GM21529 (cell line): ENCODE results near the gene PARD3B.

Experiments
- ATAC-seq: cut with Tn5 transposase; IDR thresholded peaks from one replicate; pipeline ENCODE4 v1.9.1; 2021; ENCODE audit not compliant: unreplicated experiment

The PARD3B gene

DNA sequence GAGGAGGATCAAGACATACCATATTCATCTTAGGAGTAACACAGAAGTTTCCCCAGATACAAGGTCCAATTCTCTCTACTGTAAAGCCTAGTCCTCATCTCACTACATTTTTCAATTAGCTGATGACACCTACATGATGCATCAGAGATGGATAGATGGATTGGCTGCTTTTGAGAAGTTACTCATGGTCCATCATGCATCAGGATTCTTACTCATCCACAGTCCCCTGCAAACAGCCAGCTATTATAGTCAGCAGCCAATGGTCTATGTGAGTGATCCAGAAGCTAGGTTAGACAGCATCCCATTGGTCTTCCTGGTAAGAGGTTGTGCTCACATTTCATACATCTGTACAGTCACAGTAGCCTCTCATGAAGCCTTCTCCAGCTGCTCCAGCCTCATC lies 982.5 kb downstream of the PARD3B start:
- no peak for ATAC-seq

DNA sequence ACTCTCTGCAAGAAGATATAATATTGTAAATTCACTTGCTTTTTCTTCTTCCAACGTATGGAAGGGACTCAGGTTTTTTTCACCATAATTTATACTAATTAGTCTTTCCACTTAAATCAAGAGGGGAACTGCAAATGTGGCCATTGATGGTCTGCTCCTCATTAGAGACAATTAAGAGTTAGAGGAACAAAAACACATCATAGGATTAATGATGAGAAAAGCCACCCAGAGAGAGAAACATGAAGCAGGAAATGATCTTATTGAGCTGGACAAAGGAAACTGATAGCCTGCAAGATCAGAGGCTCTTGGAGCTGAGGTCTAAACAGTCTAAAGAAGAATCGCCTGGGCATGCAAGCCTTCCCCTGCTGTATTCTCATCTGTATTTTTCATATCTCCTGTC lies 985.8 kb downstream of the PARD3B start:
- ATAC-seq: no peak

GRCh38 chr2:205531489-205532148 lies 986.3 kb downstream of the PARD3B start:
- ATAC-seq: no peak

- ATAC-seq: no peak
Observed at GRCh38 chr2:205535001-205535400, 989.7 kb downstream of the PARD3B start.

GRCh38 chr2:205539603-205540002 lies 994.3 kb downstream of the PARD3B start:
- no peak for ATAC-seq

- no peak for ATAC-seq
Observed at GRCh38 chr2:205540036-205540435, 994.8 kb downstream of the PARD3B start.

DNA sequence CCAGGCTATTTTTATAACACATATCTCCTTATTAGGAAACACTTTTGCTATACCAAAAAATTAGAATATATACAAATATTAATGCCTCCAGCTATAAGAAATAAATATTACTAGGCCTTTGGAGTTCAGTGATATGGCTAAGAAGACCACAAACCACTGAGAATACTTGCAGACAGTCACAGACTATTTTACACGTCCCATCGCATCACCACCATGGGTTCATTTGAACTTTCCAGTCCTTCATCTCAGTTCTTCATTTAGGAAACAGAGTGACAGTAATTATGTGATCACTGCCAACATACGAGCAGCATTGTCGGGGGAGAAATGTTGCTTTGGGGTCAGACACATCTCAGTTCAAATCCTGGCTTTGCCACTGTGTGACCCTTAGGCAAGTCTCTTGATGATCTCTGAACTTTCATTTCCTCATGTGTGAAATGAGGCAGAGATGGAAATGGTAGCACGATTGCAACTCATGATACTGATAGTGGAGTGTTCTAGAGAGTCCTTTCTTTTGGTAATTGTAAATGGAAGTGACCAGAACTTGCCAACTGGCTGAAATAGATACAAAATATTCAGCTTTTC lies 998.1 kb downstream of the PARD3B start:
- ATAC-seq: no peak

DNA sequence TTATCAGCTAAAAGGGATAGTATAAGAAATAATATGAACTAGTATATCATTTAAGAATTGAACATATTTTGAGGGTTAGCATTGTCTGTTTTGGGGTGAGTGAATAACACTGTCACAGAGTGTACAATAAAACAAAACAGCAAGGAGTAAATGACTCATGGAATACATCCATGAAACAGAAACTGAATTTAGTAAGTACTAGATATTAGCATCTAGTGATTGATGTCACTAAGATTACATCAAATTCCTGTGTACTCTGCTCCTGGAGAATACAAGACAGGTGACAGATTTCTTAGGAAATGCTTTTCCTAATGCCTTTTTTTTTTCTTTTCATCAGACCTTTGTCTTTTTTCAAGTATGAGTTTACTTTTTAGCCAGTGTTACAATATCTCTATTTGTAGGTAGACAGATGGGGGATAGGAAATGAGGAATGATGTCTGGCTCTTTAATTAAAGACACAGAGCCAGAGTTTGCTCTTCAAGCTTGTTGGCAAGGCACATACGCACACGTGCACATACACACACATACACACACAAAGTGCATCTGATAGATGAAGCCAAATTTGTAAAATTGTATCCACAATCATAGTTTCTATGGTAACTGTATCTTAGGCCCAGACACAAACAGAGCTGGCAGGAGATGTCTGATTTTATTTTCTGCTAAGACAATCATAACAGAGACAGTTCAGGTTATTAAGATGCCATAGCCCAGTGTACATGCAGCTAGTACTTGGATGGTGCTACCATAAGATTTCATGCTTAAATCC lies 998.8 kb downstream of the PARD3B start:
- ATAC-seq: no peak

- ATAC-seq: no peak
Observed at GRCh38 chr2:205545971-205546816, 1000.9 kb downstream of the PARD3B start.

DNA sequence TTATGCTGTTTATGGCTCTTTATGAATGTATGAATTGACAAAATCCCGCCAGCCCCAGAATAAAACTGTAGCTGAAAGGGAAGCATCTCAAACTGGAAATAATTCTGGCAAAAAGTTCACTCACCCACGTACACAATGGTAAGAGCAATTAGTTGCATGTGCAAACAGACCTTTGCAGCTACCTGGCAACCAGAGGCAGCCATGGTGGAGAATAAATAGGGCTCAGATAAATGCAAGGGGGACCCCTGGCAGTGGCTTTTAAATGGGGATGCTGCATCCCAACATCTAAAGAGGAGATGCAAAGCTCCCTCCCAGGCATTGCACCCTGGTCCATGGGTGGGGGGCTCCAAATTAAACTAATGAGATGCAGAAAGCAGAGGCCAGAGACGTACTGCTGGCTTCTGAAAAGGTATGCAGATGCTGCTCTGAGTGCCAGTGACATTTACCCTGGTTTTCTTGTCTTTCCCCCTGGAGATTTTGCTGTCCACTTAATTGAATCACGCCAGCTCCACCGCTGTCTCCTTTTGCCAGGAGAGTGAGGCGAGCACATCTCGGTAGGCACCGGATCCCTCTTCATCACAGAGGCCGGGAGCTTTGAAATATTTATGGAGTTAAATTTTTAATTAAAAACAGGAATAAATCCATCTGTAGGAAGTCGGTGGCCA lies 1010.4 kb downstream of the PARD3B start:
- no peak for ATAC-seq

GRCh38 chr2:205556357-205556756 lies 1011.1 kb downstream of the PARD3B start:
- no peak for ATAC-seq

- no peak for ATAC-seq
Observed at GRCh38 chr2:205556841-205557539, 1011.7 kb downstream of the PARD3B start.

DNA sequence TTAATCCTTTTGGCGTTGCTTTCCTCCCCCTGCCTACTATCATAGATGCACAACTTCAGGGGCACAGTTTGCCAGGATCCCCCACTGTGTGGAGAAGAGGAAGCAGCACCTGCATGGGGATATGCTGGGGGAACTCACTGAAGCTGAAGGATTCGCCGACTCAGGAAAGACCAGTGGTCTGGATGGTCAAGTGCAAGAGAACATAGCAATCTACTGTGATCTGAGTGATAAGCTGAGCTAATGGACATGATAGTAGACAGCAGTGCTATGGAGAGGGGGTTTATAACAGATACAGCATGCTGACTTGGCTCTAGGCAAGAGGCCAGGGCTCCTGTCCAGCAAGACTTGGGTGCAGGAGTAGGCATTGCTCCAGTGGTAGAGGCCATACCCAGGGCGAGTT lies 1012.6 kb downstream of the PARD3B start:
- no peak for ATAC-seq

GRCh38 chr2:205561441-205561840 lies 1016.2 kb downstream of the PARD3B start:
- no peak for ATAC-seq

GRCh38 chr2:205563646-205564045 lies 1018.4 kb downstream of the PARD3B start:
- peak; percentile 49 for ATAC-seq

DNA sequence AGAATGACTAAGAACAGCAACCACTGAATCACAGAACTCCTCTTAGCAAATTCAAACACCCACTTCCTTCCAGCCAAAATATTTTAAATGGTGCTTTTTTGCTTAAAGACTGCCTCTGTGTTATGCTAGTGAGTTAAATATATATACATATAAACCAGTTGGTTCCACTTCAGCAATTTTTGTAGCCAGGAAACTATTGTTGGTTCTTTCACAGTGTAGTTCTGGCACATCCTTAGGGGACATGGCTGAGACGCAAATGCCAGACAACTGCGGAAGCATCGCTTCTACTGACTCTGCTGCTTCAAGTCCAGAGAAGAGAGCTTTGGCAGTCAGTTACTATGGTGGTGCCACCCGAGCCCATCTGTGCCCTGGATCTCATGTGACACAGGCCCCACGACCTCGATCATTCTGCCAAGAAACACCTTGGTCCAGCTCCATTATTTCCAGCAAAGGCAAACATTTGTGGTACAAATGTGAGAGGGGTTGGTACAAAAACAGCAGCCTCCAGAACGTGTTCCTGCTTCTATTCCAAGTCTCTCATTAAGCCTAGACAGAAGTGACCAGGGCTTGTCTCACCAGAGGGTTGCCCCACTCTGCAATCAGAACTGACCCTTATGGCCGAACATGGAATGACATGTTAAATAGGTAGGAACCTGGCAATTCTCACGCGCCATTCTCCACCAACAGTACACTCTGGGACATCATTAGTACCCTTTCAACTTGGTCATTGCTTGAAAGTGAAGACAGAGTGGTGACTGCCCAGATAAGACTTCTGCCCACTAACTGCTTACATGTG lies 1019.3 kb downstream of the PARD3B start:
- no peak for ATAC-seq

GRCh38 chr2:205565142-205565522 lies 1019.9 kb downstream of the PARD3B start:
- no peak for ATAC-seq

DNA sequence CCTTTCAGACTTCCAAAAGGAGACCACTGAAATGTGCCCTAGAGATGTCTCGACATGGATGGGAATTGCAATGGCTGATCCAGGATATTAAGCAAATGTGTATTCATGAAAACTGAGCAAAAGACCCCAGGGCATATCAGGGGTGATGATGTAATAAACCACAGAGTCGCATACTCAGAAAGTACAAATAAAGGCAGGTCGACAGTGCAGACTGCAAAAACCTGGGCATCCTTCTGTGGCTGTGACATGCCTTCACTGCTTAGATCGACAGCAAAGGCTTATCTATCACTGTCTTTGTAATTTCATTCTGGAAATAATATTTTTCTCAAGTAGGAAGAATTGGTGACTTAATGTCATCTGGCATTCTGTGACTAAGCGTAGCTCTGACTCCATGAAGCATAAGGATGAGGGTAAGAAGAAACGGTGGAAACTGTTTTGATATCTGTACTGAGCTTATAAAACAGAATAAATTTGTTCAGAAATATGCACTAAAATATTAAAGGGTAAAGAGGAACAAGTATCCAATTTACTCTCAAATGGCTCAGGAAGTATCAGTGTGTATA lies 1021.4 kb downstream of the PARD3B start:
- no peak for ATAC-seq

GRCh38 chr2:205568620-205569019 lies 1023.3 kb downstream of the PARD3B start:
- ATAC-seq: no peak
